HG03108 (cell line): Measurements from ENCODE around the gene TNFAIP2.
"Not testable (repeated sequence)": the region's sequence is repeated elsewhere in the genome, so short reads cannot be mapped to it uniquely, and the experiment has no call there.

Source experiments
- ATAC-seq: cut with Tn5 transposase; IDR thresholded peaks from one replicate; pipeline ENCODE4 v1.9.1; 2021; ENCODE audit warnings: moderate library complexity; ENCODE audit not compliant: unreplicated experiment

TNFAIP2 gene

DNA sequence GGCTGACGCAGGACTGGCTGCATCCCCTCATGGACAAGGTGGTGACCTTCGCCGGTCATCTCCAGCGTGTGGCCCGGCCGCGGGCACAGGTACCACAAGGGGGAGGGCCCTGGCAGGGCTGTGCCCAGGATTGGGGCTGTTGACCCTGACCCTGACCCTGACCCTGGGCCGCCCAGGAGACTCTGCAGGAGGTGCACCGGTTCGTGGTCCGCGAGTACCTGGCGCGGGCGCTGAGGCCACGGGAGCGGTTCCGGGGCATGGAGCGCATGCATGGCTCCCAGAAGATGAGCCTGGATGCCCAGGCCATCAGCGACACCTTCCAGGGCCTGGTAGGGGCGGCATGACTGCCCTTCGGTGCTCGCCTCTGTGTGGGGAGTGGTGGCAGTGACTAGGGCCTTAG lies 15.8 kb upstream of the TNFAIP2 start:
- no peak for ATAC-seq

DNA sequence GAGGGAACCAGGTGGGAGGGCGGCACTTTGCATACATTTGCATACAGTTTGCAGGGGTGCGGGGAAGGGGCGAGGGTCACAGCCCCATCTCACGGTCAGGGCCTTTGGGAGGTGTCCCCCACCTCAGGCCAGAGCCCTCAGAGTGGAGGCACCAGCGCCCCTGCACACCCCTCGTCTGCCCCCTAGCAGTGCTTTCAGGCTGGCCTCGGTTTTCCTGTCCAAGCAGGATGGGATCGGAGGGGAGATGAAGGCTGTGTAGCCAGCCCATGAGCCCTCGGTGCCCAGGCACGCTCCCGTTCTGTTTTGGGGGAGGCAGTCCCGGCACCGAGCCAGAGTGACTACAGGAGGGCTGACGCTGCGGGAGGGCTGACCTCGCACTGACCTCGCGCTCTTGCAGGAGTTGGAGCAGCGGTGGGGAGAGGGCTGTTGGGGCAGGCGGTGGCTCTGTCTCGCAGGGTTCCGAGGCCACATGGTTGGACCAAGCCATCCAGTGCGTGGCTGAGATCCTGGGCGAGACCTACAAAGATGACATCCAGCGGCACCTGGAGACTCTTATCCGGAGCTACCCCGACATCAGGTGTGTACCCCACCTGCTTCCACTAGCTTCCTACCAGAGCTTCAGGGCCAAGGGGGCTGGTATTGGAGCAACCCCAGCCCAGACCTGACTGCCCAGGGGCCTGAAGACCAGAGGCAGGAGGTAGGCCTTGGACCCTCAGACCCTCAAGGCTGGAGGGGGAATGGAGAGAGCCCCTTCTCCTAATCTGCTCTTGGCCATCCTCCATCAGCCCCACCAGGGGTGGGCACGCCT lies 15.1 kb upstream of the TNFAIP2 start:
- ATAC-seq = no peak

- ATAC-seq = peak; percentile 44
Measured at GRCh38 chr14:103108749-103109207, 14.5 kb upstream of the TNFAIP2 start.

DNA sequence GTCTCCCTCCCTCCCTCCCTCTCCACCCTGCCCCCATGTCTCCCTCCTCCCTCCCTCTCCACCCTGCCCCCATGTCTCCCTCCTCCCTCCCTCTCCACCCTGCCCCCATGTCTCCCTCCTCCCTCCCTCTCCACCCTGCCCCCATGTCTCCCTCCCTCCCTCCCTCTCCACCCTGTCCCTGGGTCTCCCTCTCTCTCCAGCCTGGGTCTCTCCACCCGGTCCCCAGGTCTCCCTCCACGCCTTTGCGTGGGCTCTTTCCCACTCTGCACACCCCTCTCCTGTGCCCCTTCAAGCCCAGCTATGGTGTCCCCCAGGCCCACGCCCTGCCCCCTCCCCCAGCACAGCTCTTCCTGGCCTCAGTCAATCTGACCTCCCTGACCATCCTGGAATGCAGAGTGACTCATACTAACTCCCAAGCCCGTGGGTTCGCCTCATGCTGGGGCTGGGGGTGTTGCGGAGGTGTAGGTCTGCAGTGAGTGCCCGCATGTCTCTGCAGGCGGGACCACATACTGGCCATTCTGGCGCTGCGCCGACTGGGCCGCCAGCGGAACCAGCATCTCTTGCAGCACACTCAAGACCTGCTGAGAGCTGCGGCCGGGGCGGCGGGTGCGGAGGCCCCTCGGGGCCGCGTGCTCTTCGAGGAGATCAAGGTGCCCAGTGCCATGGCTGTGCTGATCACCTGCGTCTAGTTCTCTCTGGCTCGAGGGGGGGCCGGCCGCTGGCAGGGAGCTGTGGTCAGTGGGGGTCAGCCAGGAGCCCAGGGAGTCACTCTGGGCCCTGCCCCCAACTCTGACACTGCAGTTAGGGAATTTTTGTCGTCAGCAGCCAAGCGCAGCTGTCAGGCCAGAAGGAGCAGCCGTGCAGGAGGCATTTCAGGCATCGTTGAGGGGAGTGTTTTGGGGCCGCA lies 13.5 kb upstream of the TNFAIP2 start:
- ATAC-seq = no peak

DNA sequence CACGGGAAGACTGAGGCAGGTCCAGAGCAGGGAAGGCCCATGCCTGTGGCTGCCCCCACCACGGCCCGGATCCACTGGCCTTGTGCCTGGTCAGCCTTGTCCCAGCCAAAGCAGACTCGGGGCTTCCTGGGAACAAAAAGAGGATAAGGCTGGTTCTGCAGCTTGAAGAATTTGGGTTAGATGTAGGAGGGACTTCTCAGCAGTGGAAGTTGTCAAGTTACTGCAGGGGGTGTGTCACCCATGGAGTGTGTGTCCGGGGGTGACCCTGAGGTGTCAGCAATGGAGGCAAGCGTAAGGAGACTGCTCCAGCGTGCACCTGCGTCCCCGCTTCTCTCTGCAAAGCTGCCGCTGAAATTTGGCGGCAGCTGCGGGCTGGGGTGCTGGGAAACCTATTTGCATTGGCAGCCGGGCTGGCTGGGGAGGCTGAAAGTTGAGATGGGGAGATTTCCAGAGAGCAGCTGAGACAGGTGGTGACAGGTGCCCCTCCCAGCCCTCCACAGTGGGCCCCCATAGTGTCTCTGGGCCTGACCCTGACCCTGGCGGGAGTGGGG lies 12.5 kb upstream of the TNFAIP2 start:
- ATAC-seq = no peak

- no peak for ATAC-seq
Measured at GRCh38 chr14:103111232-103111868, 11.9 kb upstream of the TNFAIP2 start.

DNA sequence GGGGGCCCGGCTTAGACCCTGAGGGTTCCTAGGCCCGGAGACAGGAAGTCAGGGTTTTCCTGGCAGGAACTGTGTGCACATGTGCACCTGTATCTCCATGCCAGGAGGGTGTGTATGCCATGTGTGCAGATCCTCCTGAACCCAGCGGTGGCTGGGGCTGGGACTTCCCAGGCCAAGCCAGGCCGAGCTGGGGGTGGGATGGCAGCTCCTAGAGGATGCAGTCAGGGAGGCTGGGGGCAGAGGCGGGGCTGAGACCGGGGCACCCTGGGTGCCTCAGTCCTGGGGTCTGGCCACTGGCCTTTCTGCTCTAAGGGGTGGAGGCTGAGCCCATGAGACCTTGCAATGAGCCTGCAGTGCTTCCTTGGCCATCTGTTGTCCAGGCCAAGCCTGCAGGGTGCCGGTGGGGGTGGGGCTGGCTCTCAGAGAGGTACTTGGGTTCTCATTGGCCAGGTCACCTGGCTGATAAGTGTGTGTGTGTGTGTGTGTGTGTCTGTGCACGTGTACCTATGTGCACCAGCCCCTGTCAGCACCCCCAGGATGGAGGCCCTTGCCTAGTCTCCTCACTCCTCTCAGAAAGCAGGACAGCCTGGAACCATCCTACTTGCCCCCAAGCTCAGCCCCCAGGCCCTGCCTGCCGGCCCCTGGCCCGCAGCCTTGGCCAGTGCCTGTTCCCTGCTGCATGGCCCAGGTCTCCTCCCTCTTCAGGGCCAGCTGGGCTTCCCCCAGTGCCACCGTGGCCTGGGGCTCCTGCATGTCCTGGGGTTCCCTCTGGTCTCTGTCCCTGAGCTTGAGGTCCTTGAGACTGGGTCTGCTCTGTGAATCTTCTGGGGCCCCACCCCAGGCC lies 10.6 kb upstream of the TNFAIP2 start:
- no peak for ATAC-seq

DNA sequence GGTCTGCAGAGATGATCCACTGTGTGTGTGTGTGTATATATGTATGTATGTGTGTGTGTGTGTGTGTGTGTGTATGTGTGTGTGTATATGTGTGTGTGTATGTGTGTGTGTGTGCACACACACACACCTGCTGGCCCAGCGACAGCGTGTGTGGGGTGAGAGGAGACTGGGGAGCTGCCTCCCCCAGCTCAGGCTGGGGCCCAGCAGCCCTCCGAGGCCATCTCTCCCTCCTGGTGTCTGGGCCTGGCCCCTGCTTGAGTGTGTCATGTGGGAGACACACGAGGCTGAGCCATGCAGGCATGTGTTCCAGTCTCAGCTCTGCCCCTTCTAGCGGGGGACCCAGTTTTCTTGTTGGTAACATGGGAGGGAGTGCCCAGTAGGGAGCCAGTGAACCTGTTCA lies 10.0 kb upstream of the TNFAIP2 start:
- ATAC-seq = no peak

- ATAC-seq = no peak
Measured at GRCh38 chr14:103113774-103114173, 9.5 kb upstream of the TNFAIP2 start.

DNA sequence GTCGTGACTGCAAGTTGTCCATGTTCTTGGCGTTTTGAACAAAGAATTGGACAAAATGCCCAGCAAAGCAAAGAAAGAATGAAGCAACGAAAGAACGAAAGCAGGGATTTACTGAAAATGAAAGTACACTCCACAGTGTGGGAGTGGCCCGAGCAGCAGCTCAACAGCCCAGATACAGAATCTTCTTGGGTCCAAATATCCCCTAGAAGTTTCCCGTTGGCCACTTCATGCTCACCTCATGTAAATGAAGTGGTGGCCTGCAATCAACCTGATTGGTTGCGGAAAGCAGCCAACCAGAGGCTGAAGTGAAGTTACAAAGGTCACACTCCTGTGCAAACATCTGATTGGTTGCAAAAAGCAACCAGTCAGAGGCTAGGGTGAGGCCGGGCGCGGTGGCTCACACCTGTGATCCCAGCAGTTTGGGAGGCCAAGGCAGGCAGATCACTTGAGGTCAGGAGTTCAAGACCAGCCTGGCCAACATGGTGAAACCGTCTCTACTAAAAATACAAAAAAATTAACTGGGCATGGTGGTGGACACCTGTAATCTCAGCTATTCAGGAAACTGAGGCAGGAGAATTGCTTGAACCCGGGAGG lies 8.1 kb upstream of the TNFAIP2 start:
- not testable (repeated sequence) for ATAC-seq

DNA sequence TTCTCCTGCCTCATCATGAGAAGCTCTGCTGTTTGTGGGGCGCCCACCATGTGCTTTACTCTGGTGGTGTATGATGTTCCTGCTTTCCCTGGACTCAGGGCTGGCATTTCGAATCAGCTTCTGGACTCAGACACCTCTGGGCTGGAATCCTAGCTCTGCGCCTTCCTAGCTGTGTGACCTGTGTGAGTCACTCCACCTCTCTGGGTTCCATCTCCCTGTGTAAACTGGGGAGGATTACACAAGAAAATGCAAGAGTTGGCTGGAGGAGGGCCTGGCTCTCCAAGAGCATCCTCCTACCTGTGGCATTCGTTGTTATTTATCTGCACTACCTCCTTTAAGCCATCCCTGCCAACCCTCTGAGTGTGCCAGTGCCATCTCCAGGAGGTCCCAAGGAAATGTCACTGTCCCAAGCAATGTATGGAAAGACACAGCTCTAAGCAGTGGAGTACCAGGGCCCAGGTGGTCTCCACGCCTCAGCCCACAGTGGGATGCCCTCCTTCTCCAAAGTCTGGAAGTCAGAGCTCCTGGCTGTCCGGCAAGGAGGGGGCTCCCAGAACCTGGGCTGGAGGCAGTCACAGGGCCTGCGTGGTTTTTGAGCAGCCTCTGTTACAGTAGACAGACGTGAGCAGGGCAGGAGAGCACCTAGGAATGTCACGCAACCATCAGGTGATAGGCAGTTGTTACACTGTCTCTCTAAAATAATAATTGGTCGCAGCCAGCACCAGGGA lies 7.3 kb upstream of the TNFAIP2 start:
- no peak for ATAC-seq

GRCh38 chr14:103116636-103117035 lies 6.6 kb upstream of the TNFAIP2 start:
- no peak for ATAC-seq

- not testable (repeated sequence) for ATAC-seq
Measured at GRCh38 chr14:103117499-103117898, 5.8 kb upstream of the TNFAIP2 start.

GRCh38 chr14:103118018-103118662 lies 5.1 kb upstream of the TNFAIP2 start:
- no peak for ATAC-seq

- ATAC-seq = no peak
Measured at GRCh38 chr14:103118663-103119404, 4.4 kb upstream of the TNFAIP2 start.

- ATAC-seq = not testable (repeated sequence)
Measured at GRCh38 chr14:103119527-103119926, 3.7 kb upstream of the TNFAIP2 start.

DNA sequence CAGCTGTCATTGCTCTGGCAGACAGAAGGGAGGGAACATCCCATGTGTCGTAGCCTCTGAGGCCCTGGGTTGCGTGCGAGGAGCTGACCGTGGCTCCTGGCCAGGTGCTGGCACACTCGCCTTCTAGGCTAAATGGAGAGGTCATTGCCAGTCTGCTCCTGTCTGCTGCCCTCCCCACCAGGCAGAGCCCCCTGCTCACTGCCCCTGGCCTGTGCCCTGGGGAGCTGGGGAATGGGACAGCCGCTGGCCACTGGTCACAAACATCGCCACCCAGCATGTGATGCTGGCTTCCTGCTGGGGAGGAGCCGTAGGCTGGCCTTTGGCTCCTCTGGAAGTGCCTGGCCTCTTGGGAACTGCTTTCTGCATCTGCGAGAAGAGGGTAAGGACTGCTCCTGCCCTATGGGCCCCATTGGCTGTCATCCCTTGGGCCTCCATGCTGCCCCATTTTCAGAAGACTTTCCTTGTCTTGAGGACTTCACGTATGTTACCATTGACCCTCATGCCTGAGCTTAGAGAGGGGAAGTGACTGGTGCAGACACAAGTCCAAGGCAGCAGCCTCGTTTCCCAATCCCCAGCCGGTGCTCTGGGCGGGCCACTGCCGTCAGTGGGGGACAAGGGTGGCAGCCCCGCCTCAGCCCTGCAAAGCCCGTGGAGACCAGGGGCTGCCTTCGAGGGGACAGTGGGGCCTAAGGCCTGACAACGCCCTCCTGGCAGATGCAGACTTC lies 2.0 kb upstream of the TNFAIP2 start:
- ATAC-seq = no peak
